Skeletal muscle tissue (tissue), 4 donors: ENCODE results near the gene KYNU. TPM values are rescaled to one million over a fixed set of nuclear protein-coding genes. Genes with fewer than 3 reads are reported as not detected.
"Not testable (repeated sequence)": the region's sequence is repeated elsewhere in the genome, so short reads cannot be mapped to it uniquely, and the experiment has no call there.

Experiments used
- H3K27ac ChIP-seq: one replicate; pipeline ENCODE4 v1.7.0; 2013; ENCODE audit warnings: mild to moderate bottlenecking, low read depth, low read length, inconsistent platforms
- H3K27me3 ChIP-seq, 3 donors: one replicate each; pipeline ENCODE4 v1.7.0; 2013; ENCODE audit warnings: low read length in 3 of 3; ENCODE audit not compliant: control insufficient read depth in 3 of 3, insufficient read depth in 3 of 3
- H3K36me3 ChIP-seq, 3 donors: one replicate each; pipeline ENCODE4 v1.7.0; 2013; ENCODE audit warnings: low read length in 3 of 3; ENCODE audit not compliant: control insufficient read depth in 3 of 3, insufficient read depth in 3 of 3
- H3K4me1 ChIP-seq, 3 donors: one replicate each; pipeline ENCODE4 v1.7.0; 2013; ENCODE audit warnings: low read length in 3 of 3, mild to moderate bottlenecking in 3 of 3; ENCODE audit not compliant: control insufficient read depth in 3 of 3, insufficient read depth in 3 of 3
- H3K4me3 ChIP-seq, 3 donors: one replicate each; pipeline ENCODE4 v1.7.0; 2013; ENCODE audit warnings: low read length in 3 of 3
- H3K9ac ChIP-seq, 3 donors: one replicate each; pipeline ENCODE4 v1.7.0; 2013; ENCODE audit warnings: low read length in 3 of 3, mild to moderate bottlenecking in 3 of 3, moderate library complexity in 2 of 3, low read depth in 1 of 3
- H3K9me3 ChIP-seq, 3 donors: one replicate each; pipeline ENCODE4 v1.7.0; 2013; ENCODE audit warnings: low read length in 3 of 3; ENCODE audit not compliant: control insufficient read depth in 3 of 3
- total RNA-seq: library from RNA; depleted of rRNA; stranded (reverse); fragments of >200 nt; gene quantifications from one replicate; pipeline ENCODE4 v1.2.3, GENCODE V29; 2014
- donor health status: Osteomylitis.

KYNU gene
- total RNA-seq, 1 donor from 2014 or later: 1.0 TPM

GRCh38 chr2:143068509-143068908 is 191.0 kb downstream of the KYNU start:
- H3K4me1 ChIP-seq: no peaks in the 10 kb centered on the region
- H3K36me3 ChIP-seq: no peaks in the 10 kb centered on the region
- H3K27ac ChIP-seq: no peak overlapping the region
- H3K9ac ChIP-seq: no peak overlapping the region
- no peaks in the 10 kb centered on the region for H3K27me3 ChIP-seq
- H3K9me3 ChIP-seq: no peaks in the 10 kb centered on the region
- no peak overlapping the region for H3K4me3 ChIP-seq

GRCh38 chr2:143070704-143071103 is 193.2 kb downstream of the KYNU start:
- no peaks in the 10 kb centered on the region for H3K4me1 ChIP-seq
- H3K4me3 ChIP-seq: no peak overlapping the region
- H3K27ac ChIP-seq: no peak overlapping the region
- H3K27me3 ChIP-seq: no peaks in the 10 kb centered on the region
- no peaks in the 10 kb centered on the region for H3K36me3 ChIP-seq
- H3K9ac ChIP-seq: no peak overlapping the region
- H3K9me3 ChIP-seq: no peaks in the 10 kb centered on the region

- no peaks in the 10 kb centered on the region for H3K9me3 ChIP-seq
- no peaks in the 10 kb centered on the region for H3K4me1 ChIP-seq
- no peak overlapping the region for H3K9ac ChIP-seq
- H3K4me3 ChIP-seq: no peak overlapping the region
- H3K27ac ChIP-seq: no peak overlapping the region
- no peaks in the 10 kb centered on the region for H3K36me3 ChIP-seq
- no peaks in the 10 kb centered on the region for H3K27me3 ChIP-seq
Measured at GRCh38 chr2:143071185-143071876, 193.9 kb downstream of the KYNU start.

GRCh38 chr2:143074913-143075312 is 197.4 kb downstream of the KYNU start:
- not testable (repeated sequence) for H3K27me3 ChIP-seq, H3K36me3 ChIP-seq, H3K9ac ChIP-seq, H3K4me3 ChIP-seq, H3K9me3 ChIP-seq, H3K4me1 ChIP-seq, H3K27ac ChIP-seq

- H3K36me3 ChIP-seq: no peaks in the 10 kb centered on the region
- no peak overlapping the region for H3K27ac ChIP-seq
- H3K9me3 ChIP-seq: no peaks in the 10 kb centered on the region
- no peak overlapping the region for H3K9ac ChIP-seq
- H3K4me3 ChIP-seq: no peak overlapping the region
- no peaks in the 10 kb centered on the region for H3K27me3 ChIP-seq
- no peaks in the 10 kb centered on the region for H3K4me1 ChIP-seq
Measured at GRCh38 chr2:143075711-143076110, 198.2 kb downstream of the KYNU start.

GRCh38 chr2:143078104-143078503 is 200.6 kb downstream of the KYNU start:
- Histone ChIP-seq H3K9me3 (no peaks in the 10 kb centered on the region), H3K4me3 (no peak overlapping the region), H3K4me1 (no peaks in the 10 kb centered on the region), H3K9ac (no peak overlapping the region), H3K27me3 (no peaks in the 10 kb centered on the region), H3K27ac (no peak overlapping the region), H3K36me3 (no peaks in the 10 kb centered on the region)

GRCh38 chr2:143081616-143082015 is 204.2 kb downstream of the KYNU start:
- Histone ChIP-seq H3K27me3 (no peaks in the 10 kb centered on the region), H3K9ac (no peak overlapping the region), H3K9me3 (no peaks in the 10 kb centered on the region), H3K36me3 (no peaks in the 10 kb centered on the region), H3K4me1 (no peaks in the 10 kb centered on the region), H3K4me3 (no peak overlapping the region), H3K27ac (no peak overlapping the region)

GRCh38 chr2:143083636-143084035 is 206.2 kb downstream of the KYNU start:
- H3K9ac ChIP-seq: no peak overlapping the region
- no peak overlapping the region for H3K27ac ChIP-seq
- no peaks in the 10 kb centered on the region for H3K27me3 ChIP-seq

GRCh38 chr2:143084462-143084861 is 207.0 kb downstream of the KYNU start:
- Histone ChIP-seq H3K9ac (no peak overlapping the region), H3K4me1 (no peaks in the 10 kb centered on the region), H3K9me3 (no peaks in the 10 kb centered on the region), H3K27ac (no peak overlapping the region), H3K27me3 (no peaks in the 10 kb centered on the region), H3K4me3 (no peak overlapping the region), H3K36me3 (no peaks in the 10 kb centered on the region)

More at GRCh38 chr2:143083636-143084035, 206.2 kb downstream of the KYNU start:
- H3K36me3 ChIP-seq: no peaks in the 10 kb centered on the region
- no peaks in the 10 kb centered on the region for H3K9me3 ChIP-seq
- H3K4me1 ChIP-seq: no peaks in the 10 kb centered on the region
- H3K4me3 ChIP-seq: no peak overlapping the region

GRCh38 chr2:143085125-143085784 is 207.8 kb downstream of the KYNU start:
- Histone ChIP-seq H3K27me3 (no peaks in the 10 kb centered on the region), H3K36me3 (no peaks in the 10 kb centered on the region), H3K27ac (no peak overlapping the region), H3K4me3 (no peak overlapping the region), H3K9ac (no peak overlapping the region), H3K9me3 (no peaks in the 10 kb centered on the region), H3K4me1 (no peaks in the 10 kb centered on the region)
